Measurements from ENCODE around the gene GFM2. TPM values are rescaled to one million over a fixed set of nuclear protein-coding genes. Genes with fewer than 3 reads are reported as not detected.
"Not testable (repeated sequence)": the region's sequence is repeated elsewhere in the genome, so short reads cannot be mapped to it uniquely, and the experiment has no call there.

GFM2 gene
- total RNA-seq, 1 experiment from 2014 or later = 19.3 TPM

- Histone ChIP-seq H3K27me3 (no peaks in the 10 kb centered on the region), H3K36me3 (peaks cover 46% of the 10 kb centered on the region), H3K9me3 (peaks cover 6% of the 10 kb centered on the region; the same call in 1 of the 2 replicates), H3K4me3 (no peak overlapping the region)
- DNase-seq = no peak
Observed at GRCh38 chr5:74761241-74761640, 5.7 kb downstream of the GFM2 start.

- H3K36me3 ChIP-seq = peaks cover 51% of the 10 kb centered on the region
- not testable (repeated sequence) for DNase-seq, H3K27me3 ChIP-seq, H3K9me3 ChIP-seq, H3K4me3 ChIP-seq
Observed at GRCh38 chr5:74748742-74749141, 18.2 kb downstream of the GFM2 start.

DNA sequence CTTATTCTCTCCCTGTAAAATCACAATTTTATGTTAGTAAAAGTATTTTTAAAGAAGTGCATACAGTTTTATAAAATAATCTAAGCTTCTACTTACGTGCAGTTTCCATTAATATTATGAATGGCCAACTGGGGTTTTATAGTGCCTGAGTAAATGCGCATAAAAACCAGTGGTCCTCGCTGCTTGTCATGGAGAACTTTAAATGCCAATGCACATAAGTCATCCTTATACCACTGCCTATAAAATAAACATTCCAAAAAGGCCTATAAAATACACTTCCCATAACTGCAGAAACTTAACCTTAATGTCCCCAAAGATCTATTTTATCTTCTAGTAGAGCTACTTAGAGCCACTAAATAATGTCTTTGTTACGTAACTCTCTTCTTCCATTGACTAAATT lies 28.5 kb downstream of the GFM2 start:
- Histone ChIP-seq H3K36me3 (peaks cover 43% of the 10 kb centered on the region), H3K9me3 (no peaks in the 10 kb centered on the region), H3K27me3 (no peaks in the 10 kb centered on the region), H3K4me3 (no peak overlapping the region)
- DNase-seq = no peak

- Histone ChIP-seq H3K27me3 (no peaks in the 10 kb centered on the region), H3K4me3 (no peak overlapping the region), H3K9me3 (no peaks in the 10 kb centered on the region), H3K36me3 (peaks cover 46% of the 10 kb centered on the region)
- DNase-seq = no peak
Observed at GRCh38 chr5:74736759-74737158, 30.2 kb downstream of the GFM2 start.

GRCh38 chr5:74725331-74725730 lies 41.6 kb downstream of the GFM2 start:
- Histone ChIP-seq H3K9me3 (no peaks in the 10 kb centered on the region), H3K4me3 (no peak overlapping the region), H3K27me3 (no peaks in the 10 kb centered on the region), H3K36me3 (peaks cover 64% of the 10 kb centered on the region)
- no peak for DNase-seq

DNA sequence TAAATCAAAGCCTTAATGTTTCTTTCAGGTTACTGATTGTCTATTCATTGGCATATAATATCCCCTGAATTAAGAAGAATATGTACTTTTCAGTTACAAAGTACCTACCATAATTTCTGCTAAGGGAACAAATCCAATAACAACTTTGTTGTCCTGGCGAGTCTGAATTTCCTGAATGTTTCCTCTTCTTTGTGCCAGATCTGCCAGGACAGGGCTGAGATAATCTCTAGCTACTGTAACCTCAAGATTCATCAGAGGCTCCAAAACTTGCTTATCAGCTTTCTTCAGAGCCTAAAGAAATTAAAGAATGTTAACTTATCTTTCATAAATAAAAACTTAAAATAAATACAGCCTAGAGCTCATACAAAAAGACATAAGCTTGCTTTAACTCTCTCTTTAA lies 44.6 kb downstream of the GFM2 start:
- Histone ChIP-seq H3K9me3 (no peaks in the 10 kb centered on the region), H3K36me3 (peaks cover 78% of the 10 kb centered on the region), H3K4me3 (no peak overlapping the region), H3K27me3 (no peaks in the 10 kb centered on the region)
- DNase-seq = no peak

- Histone ChIP-seq H3K27me3 (no peaks in the 10 kb centered on the region), H3K4me3 (no peak overlapping the region), H3K9me3 (no peaks in the 10 kb centered on the region), H3K36me3 (peaks cover 70% of the 10 kb centered on the region)
- no peak for DNase-seq
Observed at GRCh38 chr5:74717596-74717995, 49.3 kb downstream of the GFM2 start.

GRCh38 chr5:74693191-74693590 lies 73.7 kb downstream of the GFM2 start:
- H3K36me3 ChIP-seq = peaks cover 76% of the 10 kb centered on the region
- no peaks in the 10 kb centered on the region; the same call in 1 of the 2 replicates for H3K9me3 ChIP-seq
- no peaks in the 10 kb centered on the region for H3K27me3 ChIP-seq
- H3K4me3 ChIP-seq = no peak overlapping the region
- DNase-seq = no peak

- Histone ChIP-seq H3K9me3 (no peaks in the 10 kb centered on the region), H3K4me3 (peak overlapping the region; percentile 7; the same call in 1 of the 2 replicates), H3K27me3 (no peaks in the 10 kb centered on the region), H3K36me3 (peaks cover 37% of the 10 kb centered on the region)
- DNase-seq = no peak
Observed at GRCh38 chr5:74686962-74687751, 79.8 kb downstream of the GFM2 start.

DNA sequence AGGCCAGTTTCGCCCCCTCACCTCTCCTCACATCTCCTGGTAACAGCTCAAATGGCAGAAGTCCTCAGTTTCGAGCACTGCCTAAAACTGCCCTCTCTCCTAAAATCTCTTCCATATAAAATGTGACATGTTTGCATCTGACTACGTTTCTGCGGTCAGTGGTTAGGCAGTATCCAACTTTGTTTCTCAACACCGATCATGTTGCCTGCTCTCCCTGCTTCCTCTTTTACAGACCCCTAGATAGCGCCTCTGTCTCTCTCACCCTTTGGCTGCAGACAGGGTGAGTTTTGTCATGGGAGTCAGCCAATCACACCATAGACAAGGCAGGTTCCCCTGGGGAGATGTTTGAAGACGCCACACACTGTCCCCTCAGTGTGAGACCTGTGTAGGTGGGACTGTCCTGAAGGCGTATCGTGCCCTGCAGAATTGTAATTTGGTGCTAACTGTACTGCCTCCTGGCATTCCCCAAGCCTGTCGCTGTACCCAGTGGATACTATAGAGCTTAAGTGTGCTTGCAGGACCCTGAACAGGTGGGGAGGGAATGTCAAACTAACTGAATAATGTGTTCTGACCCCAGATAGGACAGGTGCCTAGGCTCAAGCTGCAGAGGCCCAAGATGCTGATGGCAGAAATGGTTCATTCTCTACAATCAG lies 80.8 kb downstream of the GFM2 start:
- Histone ChIP-seq H3K9me3 (no peaks in the 10 kb centered on the region), H3K4me3 (peak overlapping the region; percentile 78), H3K36me3 (peaks cover 29% of the 10 kb centered on the region), H3K27me3 (no peaks in the 10 kb centered on the region)
- no peak for DNase-seq

DNA sequence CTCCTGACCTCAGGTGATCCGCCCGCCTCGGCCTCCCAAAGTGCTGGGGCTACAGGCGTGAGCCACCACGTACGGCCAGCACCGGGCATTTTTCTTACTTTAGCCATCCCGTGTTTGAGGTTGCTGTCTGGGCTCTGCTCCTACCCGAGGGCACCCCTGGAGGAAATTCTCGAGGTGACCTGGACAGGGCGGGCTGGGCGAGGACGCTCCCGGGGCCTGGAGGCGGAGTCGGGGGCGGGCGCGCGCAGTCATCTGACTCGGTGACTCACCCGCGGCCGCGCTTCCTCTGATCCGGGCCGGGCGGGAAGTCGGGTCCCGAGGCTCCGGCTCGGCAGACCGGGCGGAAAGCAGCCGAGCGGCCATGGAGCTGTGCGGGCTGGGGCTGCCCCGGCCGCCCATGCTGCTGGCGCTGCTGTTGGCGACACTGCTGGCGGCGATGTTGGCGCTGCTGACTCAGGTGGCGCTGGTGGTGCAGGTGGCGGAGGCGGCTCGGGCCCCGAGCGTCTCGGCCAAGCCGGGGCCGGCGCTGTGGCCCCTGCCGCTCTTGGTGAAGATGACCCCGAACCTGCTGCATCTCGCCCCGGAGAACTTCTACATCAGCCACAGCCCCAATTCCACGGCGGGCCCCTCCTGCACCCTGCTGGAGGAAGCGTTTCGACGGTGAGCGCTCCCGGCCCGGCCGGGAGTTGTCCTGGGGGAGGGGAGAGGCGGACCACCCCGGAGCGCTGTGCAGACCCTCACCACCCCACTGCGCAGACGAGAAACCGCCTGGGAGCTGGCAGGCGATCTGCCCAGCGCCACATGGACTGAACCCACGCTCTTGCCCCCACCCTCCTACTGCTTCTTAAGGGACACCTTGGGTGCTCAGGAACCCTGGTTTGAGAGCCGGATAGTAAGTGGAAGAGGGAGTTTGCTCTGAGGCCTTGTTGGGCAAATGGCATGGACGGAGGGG lies 81.7 kb downstream of the GFM2 start, which contains the start of gene HEXB:
Gene HEXB (plus strand): TSS at position 334 of the 952 bp plus-strand sequence. CDS start 28 bp downstream, at position 362.
- Histone ChIP-seq H3K9me3 (no peaks in the 10 kb centered on the region), H3K4me3 (peak within 1 kb of the TSS; percentile 78), H3K27me3 (no peaks in the 10 kb centered on the region), H3K36me3 (peaks cover 23% of the 10 kb centered on the region)
- peak; percentile 90 for DNase-seq

DNA sequence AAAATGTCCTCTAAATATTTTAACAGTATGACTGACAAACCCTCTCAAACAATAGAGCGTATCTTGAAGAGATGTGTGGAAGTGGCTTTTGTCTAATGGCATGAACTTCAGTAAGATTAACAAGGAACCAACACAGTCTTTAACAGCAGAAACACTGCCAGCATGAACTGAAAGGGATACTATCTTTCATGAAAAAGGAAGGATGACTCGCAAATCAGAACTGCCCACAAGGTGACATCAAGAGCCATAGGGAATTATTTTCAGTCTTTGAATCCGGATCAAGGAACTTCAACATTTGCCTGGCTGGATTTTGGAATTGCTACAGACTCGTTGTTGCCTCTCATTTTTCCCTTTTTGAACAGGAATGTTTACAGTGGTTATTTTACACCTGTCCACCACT lies 87.0 kb downstream of the GFM2 start:
- Histone ChIP-seq H3K36me3 (no peaks in the 10 kb centered on the region), H3K9me3 (no peaks in the 10 kb centered on the region), H3K27me3 (no peaks in the 10 kb centered on the region), H3K4me3 (no peak overlapping the region)
- DNase-seq = no peak

DNA sequence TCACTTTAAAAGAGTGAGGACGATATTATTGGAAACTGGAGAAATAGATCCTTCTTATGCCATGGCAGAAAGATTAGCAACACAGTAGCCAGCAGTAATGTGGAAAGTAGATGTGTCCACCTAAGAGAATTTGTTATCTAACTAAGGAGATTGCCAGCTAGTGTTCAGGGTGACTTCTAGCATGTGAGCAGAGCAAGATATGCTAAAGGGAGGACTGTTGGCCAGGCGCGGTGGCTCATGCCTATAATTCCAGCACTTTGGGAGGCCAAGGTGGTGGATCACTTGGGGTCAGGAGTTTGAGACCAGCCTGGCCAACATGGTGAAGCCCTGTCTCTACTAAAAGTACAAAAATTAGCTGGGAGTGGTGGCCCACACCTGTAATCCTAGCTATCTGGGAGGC lies 87.6 kb downstream of the GFM2 start:
- H3K27me3 ChIP-seq, DNase-seq, H3K4me3 ChIP-seq, H3K36me3 ChIP-seq, H3K9me3 ChIP-seq: not testable (repeated sequence)

- not testable (repeated sequence) for H3K4me3 ChIP-seq, H3K36me3 ChIP-seq, H3K27me3 ChIP-seq, DNase-seq, H3K9me3 ChIP-seq
Observed at GRCh38 chr5:74678123-74678522, 88.8 kb downstream of the GFM2 start.

DNA sequence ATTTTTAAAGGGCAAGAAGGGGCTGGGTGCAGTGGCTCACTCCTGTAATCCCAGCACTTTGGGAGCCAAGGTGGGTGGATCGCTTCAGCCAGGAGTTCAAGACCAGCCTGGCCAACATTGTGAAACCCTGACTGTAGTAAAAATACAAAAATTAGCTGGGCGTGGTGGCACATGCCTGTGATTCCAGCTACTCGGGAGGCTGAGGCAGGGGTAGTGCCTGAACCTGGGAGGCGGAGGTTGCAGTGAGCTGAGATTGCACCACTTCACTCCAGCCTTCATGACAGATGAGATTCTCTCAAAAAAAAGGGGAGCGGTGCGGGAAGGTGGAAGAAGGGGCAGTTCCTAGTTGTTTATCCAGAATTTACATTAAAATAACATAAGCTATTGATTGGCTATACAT lies 90.5 kb downstream of the GFM2 start:
- not testable (repeated sequence) for H3K36me3 ChIP-seq, H3K9me3 ChIP-seq, DNase-seq, H3K27me3 ChIP-seq, H3K4me3 ChIP-seq

- Histone ChIP-seq H3K36me3 (no peaks in the 10 kb centered on the region), H3K27me3 (no peaks in the 10 kb centered on the region), H3K9me3 (no peaks in the 10 kb centered on the region), H3K4me3 (no peak overlapping the region)
- DNase-seq = peak; percentile 58
Observed at GRCh38 chr5:74673011-74673790, 93.7 kb downstream of the GFM2 start.

All from MG63 (cell line).